HuH-7 (cell line): ENCODE measurements around the gene IL19.
A peak's percentile ranks its signal among the peaks of the same experiment; 100 is the strongest.

ENCODE experiments used
- DNase-seq: peaks from one replicate; pipeline ENCODE4 v3.0.0; 2011; ENCODE audit warnings: low spot score

The IL19 gene, protein sequence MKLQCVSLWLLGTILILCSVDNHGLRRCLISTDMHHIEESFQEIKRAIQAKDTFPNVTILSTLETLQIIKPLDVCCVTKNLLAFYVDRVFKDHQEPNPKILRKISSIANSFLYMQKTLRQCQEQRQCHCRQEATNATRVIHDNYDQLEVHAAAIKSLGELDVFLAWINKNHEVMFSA

DNA sequence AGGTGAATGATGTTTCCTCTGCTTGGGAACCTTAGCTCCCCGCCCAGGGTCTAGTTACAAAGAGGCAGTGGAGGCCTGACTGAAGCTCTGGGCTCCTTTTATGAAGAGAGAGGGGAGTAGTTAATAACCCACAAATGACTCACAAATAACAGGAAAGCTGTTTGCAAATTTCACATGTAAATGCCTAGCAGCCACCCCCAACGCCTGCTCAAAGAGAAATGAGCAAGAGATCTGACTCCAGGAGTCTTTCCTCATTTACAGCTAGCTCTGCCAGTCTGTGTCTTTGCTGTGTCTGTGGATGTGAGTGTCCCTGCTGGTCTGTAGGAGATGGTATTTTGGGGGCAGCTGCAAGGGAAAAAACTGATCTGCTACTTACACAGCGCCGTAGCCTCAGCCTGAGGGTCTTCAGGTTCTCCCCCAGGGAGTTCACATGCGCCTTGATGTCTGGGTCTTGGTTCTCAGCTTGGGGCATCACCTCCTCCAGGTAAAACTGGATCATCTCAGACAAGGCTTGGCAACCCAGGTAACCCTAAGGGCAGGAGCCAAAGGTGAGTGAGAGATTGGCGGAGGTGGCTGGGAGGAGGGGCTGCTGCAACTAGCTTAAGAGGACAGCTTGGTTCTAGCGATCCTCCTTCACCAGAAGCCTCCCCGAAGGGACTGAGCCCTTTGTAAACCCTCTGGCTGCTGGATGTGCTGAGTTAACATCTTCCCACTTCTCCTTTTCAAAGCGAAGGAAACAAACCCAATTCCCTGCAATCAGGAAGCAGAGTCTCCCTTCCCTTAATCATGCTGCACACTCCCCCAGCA lies at the start of gene IL19:
IL19 (plus strand) TSS at position 243 of the 807 bp plus-strand sequence. CDS start 65,890 bp downstream, outside the sequence.
- no peak for DNase-seq

GRCh38 chr1:206721454-206721853 lies 49.1 kb upstream of the IL19 start:
- no peak for DNase-seq

GRCh38 chr1:206722751-206723461 lies 47.7 kb upstream of the IL19 start:
- DNase-seq = no peak

- no peak for DNase-seq
Measured at GRCh38 chr1:206723462-206723804, 47.1 kb upstream of the IL19 start.

DNA sequence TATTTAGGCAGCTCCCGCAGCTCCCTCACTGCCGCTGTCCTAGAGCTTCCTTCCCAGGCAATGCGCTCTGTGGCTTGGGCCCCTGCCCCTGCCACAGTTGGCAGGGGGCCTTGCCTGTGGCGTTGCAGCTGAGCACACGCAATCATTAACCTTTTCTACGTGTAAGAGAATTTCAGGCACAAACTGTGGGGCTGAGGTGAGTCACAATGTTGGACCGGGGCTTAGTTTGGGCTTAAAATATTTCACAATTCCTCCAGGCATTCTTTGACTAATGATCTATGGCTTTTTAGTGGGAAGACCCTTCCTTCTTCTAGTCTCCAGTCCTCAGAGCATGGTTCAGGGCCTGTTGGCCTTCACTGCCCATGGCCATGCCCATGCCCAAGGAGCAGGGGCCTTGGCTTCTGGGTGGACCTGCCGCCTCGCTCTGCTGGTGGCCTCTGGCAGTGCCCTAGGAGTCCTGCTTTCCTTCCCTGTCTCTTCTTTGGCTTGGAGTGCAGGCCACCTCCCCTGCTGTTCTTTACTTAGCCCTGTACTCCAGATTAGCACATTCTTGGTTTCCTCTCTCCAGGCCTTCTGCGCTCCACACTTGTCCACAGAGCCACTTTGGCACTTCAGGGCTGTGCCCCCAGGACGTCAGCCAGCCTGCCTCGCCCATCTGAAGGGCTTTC lies 46.6 kb upstream of the IL19 start:
- no peak for DNase-seq

- peak; percentile 52 for DNase-seq
Measured at GRCh38 chr1:206725109-206725963, 45.2 kb upstream of the IL19 start.

DNA sequence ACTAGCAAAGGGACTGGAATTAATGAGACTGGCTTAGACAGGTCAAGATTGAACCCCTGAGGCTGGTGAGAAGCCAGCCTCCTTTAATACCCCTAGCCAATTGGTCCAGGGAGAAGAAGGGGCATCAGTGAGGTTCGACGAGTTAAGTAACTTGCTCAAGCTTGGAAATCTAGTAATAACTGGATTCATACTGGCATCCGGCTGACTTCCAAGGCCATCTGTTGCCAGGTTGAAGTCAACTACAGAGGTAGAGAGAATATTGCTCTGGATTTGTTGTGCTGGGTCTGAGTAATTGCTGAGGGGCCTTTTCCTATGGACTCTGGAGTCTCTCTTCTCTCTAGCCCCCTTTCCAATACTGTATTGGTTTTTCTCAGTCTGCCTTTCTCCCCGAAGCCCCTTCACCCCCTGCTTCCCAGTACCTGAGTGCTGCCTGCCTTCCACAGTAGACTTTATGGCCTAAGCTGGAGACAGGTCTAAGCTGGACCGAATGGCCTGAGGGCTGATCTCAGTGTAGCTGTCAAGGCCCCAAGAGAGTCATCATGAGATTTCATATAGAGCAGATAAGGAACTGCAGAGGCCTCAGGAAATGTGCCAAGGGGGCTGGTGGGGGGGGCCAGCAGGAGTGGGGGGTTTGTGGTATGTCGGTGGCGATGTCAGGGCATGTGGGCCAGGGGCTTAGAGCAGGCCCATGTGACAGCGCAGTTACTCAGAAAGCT lies 42.4 kb upstream of the IL19 start:
- no peak for DNase-seq

DNA sequence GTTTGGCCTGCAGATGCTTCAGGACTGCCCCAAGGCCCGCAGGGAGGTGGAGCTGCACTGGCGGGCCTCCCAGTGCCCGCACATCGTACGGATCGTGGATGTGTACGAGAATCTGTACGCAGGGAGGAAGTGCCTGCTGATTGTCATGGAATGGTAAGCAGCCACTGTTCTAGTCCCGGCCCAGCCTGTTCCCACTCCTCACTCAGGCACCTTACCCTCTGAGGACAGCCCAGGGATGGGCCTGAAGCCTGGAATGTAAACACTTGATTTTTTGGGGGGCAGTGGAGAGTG lies 41.9 kb upstream of the IL19 start:
- no peak for DNase-seq

DNA sequence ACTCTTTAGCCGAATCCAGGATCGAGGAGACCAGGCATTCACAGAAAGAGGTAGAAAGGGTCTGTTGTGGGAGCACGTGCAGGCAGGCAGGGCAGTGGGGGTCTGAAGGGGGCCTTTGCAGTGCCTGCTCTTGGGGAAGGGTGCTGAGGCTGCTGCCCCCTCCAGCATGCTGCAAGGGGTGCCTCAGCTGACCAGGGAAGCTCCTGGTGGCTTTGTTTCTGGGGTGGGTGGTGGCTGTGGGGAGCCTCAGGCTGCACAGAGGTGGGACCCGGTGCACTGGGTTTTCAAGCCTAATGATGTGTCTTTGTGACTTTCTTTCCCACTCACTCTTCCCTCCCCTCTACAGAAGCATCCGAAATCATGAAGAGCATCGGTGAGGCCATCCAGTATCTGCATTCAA lies 41.5 kb upstream of the IL19 start:
- no peak for DNase-seq

GRCh38 chr1:206729507-206729906 lies 41.1 kb upstream of the IL19 start:
- no peak for DNase-seq

DNA sequence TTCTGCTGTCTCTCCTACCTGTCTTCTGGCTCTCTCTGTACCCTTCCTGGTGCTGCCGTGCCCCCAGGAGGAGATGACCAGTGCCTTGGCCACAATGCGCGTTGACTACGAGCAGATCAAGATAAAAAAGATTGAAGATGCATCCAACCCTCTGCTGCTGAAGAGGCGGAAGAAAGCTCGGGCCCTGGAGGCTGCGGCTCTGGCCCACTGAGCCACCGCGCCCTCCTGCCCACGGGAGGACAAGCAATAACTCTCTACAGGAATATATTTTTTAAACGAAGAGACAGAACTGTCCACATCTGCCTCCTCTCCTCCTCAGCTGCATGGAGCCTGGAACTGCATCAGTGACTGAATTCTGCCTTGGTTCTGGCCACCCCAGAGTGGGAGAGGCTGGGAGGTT lies 38.1 kb upstream of the IL19 start:
- no peak for DNase-seq

DNA sequence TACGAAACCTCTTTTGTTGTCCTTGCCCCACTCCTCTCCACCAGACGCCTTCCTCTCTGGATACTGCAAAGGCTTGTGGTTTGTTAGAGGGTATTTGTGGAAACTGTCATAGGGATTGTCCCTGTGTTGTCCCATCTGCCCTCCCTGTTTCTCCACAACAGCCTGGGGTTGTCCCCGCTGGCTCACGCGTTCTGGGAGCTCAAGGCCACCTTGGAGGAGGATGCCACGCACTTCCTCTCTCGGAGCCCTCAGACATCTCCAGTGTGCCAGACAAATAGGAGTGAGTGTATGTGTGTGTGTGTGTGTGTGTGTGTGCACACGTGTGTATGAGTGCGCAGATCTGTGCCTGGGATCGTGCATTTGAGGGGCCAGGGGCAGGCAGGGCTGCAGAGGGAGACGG lies 37.6 kb upstream of the IL19 start:
- no peak for DNase-seq

DNA sequence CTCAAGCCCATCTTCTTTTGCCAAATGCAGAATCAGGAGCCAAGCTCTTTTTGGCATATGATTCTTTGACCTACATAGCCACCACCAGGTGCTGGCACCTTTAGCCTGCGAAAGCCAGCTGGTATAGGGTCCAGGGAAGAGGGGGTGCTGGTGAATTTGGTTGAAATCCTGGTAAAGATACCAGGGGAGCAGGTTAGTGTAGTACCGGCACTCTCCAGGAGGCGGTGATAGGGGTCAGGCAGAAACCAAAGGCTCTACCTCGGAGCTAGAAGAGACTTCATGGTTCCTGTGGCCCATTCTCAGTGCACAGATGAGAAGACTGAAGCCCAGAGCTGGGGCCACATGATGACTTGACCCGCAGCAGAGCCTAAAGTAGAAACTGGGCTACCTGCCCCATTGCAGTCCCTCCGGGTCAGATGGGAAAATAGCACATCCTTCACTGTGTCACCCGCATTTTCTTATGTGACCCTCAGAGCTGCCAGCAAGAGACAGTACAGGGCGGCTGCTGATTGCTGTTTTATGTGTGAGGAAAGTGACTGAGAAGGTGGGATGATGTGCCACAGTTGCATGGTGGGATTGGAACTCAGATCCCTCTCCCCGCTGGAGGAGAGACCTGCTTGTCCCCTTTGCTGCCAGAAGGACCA lies 36.0 kb upstream of the IL19 start:
- peak; percentile 67 for DNase-seq

DNA sequence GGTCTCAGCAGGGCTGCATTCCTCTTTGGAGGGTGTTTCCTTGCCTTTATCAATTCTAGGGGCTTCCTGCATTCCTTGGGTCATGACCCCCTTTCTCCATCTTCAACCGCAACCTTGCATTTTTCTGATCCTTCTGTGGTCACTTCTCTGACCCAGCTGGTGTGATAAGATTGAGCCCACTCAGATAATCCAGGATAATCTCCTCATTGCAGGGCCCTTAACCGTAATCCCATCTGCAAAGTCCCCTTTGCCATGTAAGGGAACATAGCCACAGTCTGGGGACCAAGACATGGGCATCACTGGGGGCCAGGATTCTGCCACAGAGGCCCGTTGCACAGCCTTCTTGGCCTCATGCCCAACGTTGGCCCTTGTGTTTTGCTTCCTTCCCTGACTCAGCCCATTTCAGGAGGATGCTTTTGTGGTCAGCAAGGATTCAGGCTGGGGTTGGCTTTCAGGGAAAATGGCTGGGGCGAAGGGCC lies 35.0 kb upstream of the IL19 start:
- no peak for DNase-seq

DNA sequence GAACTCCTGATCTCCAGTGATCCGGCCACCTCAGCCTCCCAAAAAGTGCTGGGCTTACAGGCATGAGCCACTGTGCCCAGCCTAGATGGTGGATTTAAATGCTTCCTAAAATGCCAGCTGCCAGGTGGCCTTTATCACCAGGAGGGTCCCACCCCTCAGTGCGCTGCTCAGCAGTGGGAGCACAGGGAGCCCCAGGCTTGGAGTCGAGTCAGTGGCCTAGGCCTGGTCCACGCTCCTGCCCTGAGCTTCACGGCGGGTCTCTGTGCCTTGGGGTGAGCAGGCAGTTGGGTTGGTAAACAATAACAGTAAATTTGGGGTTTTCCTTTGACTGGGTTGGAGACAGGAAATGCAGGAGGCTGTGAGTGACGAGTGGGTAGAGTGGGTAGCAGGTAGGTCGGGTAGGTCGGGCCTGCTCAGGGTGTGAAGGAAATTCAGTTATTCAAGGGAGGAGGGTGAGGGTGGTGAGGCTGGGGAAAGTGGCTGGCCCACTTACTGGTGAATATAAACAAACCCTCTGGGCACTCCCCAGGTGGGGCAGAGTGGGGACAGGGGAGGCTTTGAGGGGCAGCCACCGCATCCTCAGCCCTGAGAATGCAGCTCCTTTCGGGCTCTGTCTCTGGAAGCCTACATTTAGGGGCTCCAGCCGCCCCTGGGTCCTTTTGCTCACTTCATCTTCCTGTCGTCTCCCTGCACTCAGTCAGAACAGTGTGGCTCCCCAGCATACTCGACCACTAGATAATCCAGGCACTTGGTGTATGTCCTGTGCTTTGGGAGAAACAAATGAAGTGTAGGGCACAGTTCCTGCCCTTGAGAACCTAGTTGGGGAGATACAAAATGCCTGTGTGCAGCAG lies 33.5 kb upstream of the IL19 start:
- no peak for DNase-seq

- no peak for DNase-seq
Measured at GRCh38 chr1:206737729-206738201, 32.8 kb upstream of the IL19 start.

- DNase-seq = no peak
Measured at GRCh38 chr1:206738370-206739366, 31.9 kb upstream of the IL19 start.

DNA sequence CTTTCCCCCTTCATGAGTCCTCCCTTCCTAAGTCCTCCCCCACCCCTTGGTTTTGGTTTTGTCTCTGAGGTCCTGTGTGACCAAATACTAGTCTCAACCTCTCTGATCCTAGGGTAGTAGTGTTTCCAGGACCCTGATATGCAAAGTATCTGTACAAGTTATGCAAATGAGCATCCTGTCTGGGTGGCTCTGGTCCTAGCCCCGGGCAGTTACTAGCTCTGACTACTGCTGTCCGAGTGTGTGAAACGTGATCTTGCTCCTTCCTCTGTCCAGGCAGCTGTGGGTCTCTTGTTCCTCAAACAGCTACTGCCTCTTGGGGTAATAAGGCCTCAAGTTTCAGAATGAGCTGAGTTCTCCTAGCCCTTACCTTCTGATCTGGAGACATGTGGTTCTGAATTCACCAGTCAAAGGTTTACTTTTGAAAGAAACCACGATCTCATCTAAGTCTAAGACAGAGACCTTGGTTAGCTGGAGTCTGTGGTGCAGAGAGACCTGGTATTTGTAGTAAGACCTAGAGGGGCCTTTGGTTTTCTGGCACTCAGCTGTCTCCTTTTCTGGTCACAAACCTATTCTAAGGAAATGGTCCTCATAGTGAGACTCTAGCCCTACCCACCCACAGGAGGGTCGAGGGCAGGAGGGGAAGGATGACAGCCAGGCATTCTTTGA lies 31.0 kb upstream of the IL19 start:
- no peak for DNase-seq
